ENCODE data around the gene SLAMF8.
A peak's percentile ranks its signal among the peaks of the same experiment; 100 is the strongest.

The SLAMF8 gene

GRCh38 chr1:159877695-159878444 is 51.2 kb downstream of the SLAMF8 start:
- no peak for DNase-seq

- DNase-seq, result no peak
Observed at GRCh38 chr1:159879136-159879535, 52.5 kb downstream of the SLAMF8 start.

- peak; percentile 92 for DNase-seq
Observed at GRCh38 chr1:159879977-159880376, 53.3 kb downstream of the SLAMF8 start.

- peak; percentile 73 for DNase-seq
Observed at GRCh38 chr1:159880430-159880829, 53.8 kb downstream of the SLAMF8 start.

GRCh38 chr1:159881622-159882526 is 55.2 kb downstream of the SLAMF8 start:
- DNase-seq, result peak; percentile 77

- peak; percentile 68 for DNase-seq
Observed at GRCh38 chr1:159882527-159882862, 55.8 kb downstream of the SLAMF8 start.

GRCh38 chr1:159883134-159883533 is 56.5 kb downstream of the SLAMF8 start:
- no peak for DNase-seq

GRCh38 chr1:159884296-159884695 is 57.6 kb downstream of the SLAMF8 start:
- DNase-seq, result no peak
